Urothelium cell line (cell line): ENCODE data around the gene RAB31.
"Not testable (repeated sequence)": the region's sequence is repeated elsewhere in the genome, so short reads cannot be mapped to it uniquely, and the experiment has no call there.

Experiments used
- DNase-seq: peaks from one replicate; pipeline ENCODE4 v3.0.0; 2011; ENCODE audit warnings: low spot score, mixed read lengths
- FAIRE-seq: peaks from 2 replicates; lab custom pipeline; 2011; peaks lifted over from hg19 to GRCh38; lab: Jason Lieb, UNC

RAB31 gene

DNA sequence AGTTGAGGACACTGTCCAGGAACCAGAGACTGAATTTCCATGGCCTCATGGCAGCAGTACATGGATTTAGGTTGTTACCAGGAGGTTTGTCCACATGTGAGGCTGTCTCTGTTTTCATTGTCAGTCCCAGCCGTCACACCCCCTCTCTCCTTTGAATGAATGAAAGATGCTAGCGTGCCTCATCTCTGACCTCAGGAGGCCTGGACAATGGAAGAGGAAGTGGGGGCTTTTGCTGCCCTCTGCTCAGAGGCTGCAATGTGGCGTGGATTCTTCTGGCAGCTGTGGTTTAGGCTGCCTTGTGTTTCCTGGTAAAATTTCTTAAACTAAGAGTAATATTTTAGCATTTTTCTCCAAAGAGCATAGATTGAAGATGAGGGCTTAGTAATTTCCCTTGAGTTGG, 47.5 kb downstream of the RAB31 start:
- no peak for DNase-seq
- no peak for FAIRE-seq

DNA sequence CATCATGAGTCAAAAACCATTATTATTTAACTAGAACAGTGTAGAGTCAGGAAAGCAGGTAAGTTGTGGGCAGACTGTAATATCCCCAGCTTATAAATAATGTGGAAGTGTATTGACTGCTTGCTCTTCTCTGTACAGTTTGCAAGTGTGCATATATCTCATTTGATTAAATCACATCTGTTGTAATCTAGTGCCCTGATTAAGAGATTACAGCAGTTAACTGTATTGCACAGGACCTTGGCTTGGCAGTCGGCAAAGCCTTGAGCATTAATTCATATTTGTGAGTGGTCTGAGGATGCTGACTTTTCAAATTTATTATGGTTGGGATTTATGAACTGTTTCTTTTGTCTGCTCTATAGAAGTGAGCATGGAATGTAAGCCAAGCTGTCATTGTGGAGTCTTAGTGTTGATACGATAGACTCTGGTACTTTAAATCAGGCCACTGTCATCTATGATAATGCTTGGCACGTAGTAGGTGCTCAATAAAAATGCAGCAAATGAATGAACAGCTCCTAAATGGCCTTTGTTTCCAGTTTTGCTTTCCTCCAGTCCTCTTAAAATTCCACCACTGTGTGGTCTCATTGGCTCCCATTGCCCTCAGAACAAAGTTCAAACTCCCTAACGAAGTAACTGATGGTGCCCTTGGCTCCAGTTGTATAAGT, 48.3 kb downstream of the RAB31 start:
- DNase-seq = no peak
- no peak for FAIRE-seq

- no peak for FAIRE-seq
- DNase-seq = no peak
Measured at GRCh38 chr18:9756933-9757470, 48.9 kb downstream of the RAB31 start.

DNA sequence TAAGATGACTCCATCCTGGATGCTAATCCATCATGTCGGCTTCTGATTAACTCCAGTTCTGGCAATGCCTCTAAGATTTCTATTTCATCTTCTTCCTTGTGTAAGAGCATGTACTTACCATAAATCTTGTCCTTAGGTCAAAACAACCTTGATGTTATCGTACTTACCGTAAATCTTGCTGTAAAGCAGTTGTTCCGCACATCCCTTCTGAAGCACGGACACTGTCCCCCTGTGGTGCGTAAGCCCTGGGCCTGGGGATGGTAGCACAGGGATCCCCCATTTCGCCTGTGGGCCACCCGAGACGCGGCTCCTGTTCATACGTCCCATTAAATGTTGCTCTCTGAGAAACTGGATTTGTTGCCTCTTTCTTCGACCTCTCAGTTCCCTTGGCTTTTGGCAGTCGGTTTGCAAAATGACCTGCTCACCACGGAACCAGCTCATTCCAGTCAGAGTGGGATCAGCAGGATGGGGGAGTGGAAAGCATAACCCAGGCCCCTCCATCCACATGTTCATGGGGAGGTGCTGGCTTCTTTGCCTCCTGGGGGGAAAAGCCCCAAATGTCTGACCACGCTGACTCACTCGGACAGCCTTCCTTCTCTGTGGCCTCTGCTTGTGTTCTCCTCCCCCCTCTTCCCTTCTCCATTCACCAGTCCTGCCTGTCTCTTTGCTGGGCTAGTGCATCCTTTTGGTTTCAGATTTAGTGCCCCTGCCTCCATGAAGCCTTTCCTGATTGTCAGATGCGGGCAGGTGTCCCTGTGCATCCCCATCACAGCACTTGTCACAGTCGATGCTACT, 49.9 kb downstream of the RAB31 start:
- FAIRE-seq (no peak), DNase-seq (no peak)

DNA sequence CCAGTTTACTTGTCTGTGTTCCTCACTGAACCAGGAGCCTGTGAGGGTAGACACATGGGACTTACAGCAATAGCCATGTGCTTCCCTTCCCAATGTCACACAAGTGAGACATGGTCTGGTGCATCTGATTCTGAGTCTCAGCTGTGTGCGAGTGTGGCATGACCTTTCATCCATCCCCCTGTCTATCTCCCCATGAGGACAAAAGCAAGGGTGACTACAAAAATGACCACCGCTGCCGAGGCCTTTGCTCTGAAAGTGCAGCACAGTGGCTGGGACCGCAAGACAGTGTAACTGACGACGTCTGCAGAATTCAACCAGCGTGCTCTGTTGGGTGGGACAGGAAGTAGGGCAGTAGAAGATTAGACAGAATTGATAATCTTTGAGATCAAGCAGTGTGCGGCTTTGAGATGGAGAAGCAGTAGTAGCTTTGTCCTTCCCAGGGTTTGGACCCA, 50.5 kb downstream of the RAB31 start:
- DNase-seq = no peak

DNA sequence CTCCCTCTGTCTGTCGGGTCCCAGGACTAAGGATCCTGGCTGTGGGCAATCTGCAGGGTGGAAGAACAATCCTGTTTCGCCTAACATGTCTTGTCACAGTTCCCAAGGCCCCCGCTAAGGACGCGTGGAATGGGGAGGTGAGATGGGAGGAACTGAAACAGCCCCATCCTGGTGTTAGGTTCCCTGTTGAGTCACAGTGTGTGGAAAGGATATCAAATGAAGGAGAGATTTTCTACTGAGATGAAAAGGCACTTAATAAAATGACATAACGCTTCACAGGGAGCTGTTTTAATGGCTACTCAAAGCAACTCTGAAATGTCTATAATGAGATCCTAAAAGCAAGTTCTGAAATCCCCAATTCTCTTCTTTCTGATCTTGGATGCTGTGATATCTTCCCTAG, 52.5 kb downstream of the RAB31 start:
- no peak for FAIRE-seq
- DNase-seq = no peak

More for the DNA sequence above, 50.5 kb downstream of the RAB31 start:
- no peak for FAIRE-seq

- FAIRE-seq = no peak
- no peak for DNase-seq
Measured at GRCh38 chr18:9762526-9762925, 54.4 kb downstream of the RAB31 start.

DNA sequence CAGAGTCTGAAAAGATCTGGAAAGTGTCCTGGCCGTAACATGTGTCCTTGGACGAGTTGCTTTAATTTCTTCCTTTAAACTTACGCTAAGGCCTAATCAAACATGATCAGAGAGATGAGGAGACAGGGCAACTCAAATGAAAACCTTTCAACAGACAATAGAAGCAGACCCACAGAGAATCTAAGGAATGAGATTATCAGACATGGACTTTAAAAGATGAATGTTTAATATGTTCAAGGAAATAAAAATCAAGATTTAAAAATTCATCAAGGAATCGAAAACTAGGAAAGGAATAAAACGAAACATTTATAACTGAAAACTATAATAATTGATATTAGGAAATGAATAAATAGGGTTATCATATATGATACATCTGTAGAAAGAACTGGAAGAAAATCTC, 55.1 kb downstream of the RAB31 start:
- DNase-seq = no peak
- FAIRE-seq = no peak

- DNase-seq (no peak), FAIRE-seq (no peak)
Measured at GRCh38 chr18:9764011-9764481, 55.9 kb downstream of the RAB31 start.

GRCh38 chr18:9765501-9765900, 57.4 kb downstream of the RAB31 start:
- FAIRE-seq (no peak), DNase-seq (no peak)

- FAIRE-seq = no peak
- no peak for DNase-seq
Measured at GRCh38 chr18:9766076-9766481, 58.0 kb downstream of the RAB31 start.

GRCh38 chr18:9766740-9767139, 58.6 kb downstream of the RAB31 start:
- DNase-seq (no peak), FAIRE-seq (no peak)

- DNase-seq, FAIRE-seq: not testable (repeated sequence)
Measured at GRCh38 chr18:9768071-9768691, 60.1 kb downstream of the RAB31 start.

GRCh38 chr18:9770111-9770510, 62.0 kb downstream of the RAB31 start:
- not testable (repeated sequence) for DNase-seq, FAIRE-seq

DNA sequence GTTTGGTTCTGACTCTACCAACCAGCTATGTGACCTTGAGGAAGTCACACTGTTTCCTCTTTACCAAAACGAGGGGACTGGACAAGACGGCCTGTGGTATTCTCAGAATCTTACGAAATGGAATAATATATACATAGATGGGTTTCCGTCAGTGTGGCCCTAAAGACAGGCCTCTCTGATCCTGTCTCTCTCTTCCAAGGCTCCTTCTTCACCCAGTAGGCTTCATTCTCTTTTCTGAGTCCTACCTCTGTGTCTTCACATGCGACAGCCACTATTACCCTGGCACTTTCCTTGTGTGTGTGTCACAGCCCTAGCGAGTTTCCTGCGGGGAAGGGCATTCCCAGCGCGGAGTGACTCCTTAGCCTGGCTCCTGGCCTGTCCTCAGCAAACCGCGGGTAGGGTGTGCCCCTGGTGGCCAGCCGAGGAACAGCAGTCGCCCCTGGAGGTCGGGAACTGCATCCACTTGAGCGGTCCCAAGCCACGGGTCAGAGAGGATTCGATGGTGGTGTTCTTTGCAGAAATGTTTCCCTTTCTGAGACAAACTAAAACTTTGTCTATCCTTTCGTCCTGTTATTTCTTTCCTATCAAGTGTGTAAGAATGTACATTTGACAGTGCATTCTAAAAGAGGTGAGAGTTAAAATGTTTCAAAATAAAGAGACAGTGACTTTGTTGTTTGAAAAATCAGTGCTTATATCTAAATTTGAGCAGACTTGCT, 63.3 kb downstream of the RAB31 start:
- DNase-seq = peak; percentile 84
- peak; percentile 76 for FAIRE-seq

GRCh38 chr18:9771977-9772660, 64.0 kb downstream of the RAB31 start:
- DNase-seq (no peak), FAIRE-seq (no peak)

- no peak for DNase-seq
- no peak for FAIRE-seq
Measured at GRCh38 chr18:9772847-9773677, 65.0 kb downstream of the RAB31 start.

GRCh38 chr18:9774150-9774549, 66.0 kb downstream of the RAB31 start:
- DNase-seq (no peak), FAIRE-seq (no peak)

DNA sequence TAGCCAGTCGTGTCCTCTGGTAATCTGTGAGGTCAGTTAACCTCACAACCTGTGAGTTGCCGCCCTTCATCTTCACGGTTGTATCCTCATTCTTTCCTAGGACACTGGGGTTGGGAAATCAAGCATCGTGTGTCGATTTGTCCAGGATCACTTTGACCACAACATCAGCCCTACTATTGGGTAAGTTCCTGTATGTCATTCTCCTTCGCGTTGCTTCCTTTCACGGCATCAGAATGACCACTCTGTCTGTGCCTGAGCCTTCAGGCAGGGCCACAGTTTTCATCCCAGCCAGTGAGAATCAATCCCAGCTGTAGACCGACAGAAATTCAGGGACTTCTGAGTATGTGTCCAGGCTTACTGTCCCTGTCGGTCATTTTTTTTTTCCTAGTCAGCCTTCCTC, 67.1 kb downstream of the RAB31 start:
- FAIRE-seq (no peak), DNase-seq (no peak)
